Small intestine (tissue), 16 donors: ENCODE data around the gene TBC1D12. TPM values are rescaled to one million over a fixed set of nuclear protein-coding genes. Genes with fewer than 3 reads are reported as not detected.

Source experiments
- DNase-seq, 2 donors: peaks; one replicate each; pipeline versions ENCODE4 v3.0.0 to v3.0.0-alpha.2; 2013
- FAIRE-seq: peaks from 2 replicates; lab custom pipeline; 2012; peaks lifted over from hg19 to GRCh38; lab: Jason Lieb, UNC
- H3K27ac ChIP-seq, 3 donors: one replicate each; pipeline ENCODE4 v1.5.1; 2013; ENCODE audit warnings: low read length in 2 of 3, mild to moderate bottlenecking in 2 of 3, control low read depth in 1 of 3, inconsistent platforms in 1 of 3, low read depth in 1 of 3, moderate library complexity in 1 of 3
- H3K27me3 ChIP-seq, 3 donors: one replicate each; pipeline ENCODE4 v1.6.1; 2013; ENCODE audit warnings: low read length in 3 of 3, inconsistent platforms in 1 of 3; ENCODE audit not compliant: control insufficient read depth in 3 of 3, insufficient read depth in 3 of 3
- H3K36me3 ChIP-seq, 3 donors: one replicate each; pipeline ENCODE4 v1.6.1; 2013; ENCODE audit warnings: low read length in 3 of 3, inconsistent platforms in 1 of 3, low read depth in 1 of 3, mild to moderate bottlenecking in 1 of 3, moderate library complexity in 1 of 3; ENCODE audit not compliant: control insufficient read depth in 3 of 3, insufficient read depth in 2 of 3
- H3K4me1 ChIP-seq, 3 donors: one replicate each; pipeline ENCODE4 v1.6.1; 2013; ENCODE audit warnings: low read length in 2 of 3, inconsistent platforms in 1 of 3, low read depth in 1 of 3, mild to moderate bottlenecking in 1 of 3, moderate library complexity in 1 of 3; ENCODE audit not compliant: control insufficient read depth in 3 of 3, insufficient read depth in 2 of 3
- H3K4me3 ChIP-seq, 3 donors: one replicate each; pipeline ENCODE4 v1.5.1; 2013; ENCODE audit warnings: low read length in 3 of 3, control low read depth in 1 of 3, inconsistent platforms in 1 of 3, low read depth in 1 of 3, mild to moderate bottlenecking in 1 of 3, moderate library complexity in 1 of 3
- H3K9me3 ChIP-seq, 2 donors: one replicate each; pipeline ENCODE4 v1.6.1; 2013; ENCODE audit warnings: low read depth in 1 of 2, low read length in 1 of 2; ENCODE audit not compliant: control insufficient read depth in 2 of 2, insufficient read depth in 1 of 2
- WGBS, 3 donors: extraction: QIAGEN DNeasy Blood & Tissue Kit; methylation state at CpG; one replicate each; pipeline ENCODE4 v1.1.7; 2013; 5-methylcytosine and 5-hydroxymethylcytosine counted together
- long read RNA-seq, 10 donors: transcript quantifications; one replicate each; lab custom pipeline, GENCODE V29; 2026
- polyA plus RNA-seq, 4 donors: library from polyadenylated mRNA; stranded (reverse) in 3 of 4; unstranded in 1 of 4; fragments of 200-250 nt in 3 of 4; fragments of 120-200 nt in 1 of 4; gene quantifications; one replicate each; pipeline versions ENCODE4 v1.2.1 to v1.2.3, GENCODE V29; 2013
- donor health status: healthy with polysubstance abuse.
- donor health status: control.
- donor health status: control.
- donor health status: Bipolar disorder and iron deficiency.
- donor health status: healthy.

The TBC1D12 gene
- polyA plus RNA-seq = 10 to 100 TPM in 2 of 4 donors, 1 to 10 TPM in 2; 6.4 to 17.7 (median 13.3) TPM
- long read RNA-seq, donor 1 = 0 reads
- long read RNA-seq, donor 2, full-length matches to known transcripts = 1 of 1 reads
- long read RNA-seq, donor 2, partial matches to known transcripts = 0 of 1 reads
- long read RNA-seq, donor 2, other reads (novel, unspliced or antisense) = 0 of 1 reads
- long read RNA-seq, donor 3 = 0 reads
- long read RNA-seq, donor 4 = 0 reads
- long read RNA-seq, donor 5 = 0 reads
- long read RNA-seq, donor 6 = 0 reads
- long read RNA-seq, donor 7 = 0 reads
- long read RNA-seq, donor 8 = 0 reads
- long read RNA-seq, donor 9 = 0 reads
- long read RNA-seq, donor 10 = 0 reads

DNA sequence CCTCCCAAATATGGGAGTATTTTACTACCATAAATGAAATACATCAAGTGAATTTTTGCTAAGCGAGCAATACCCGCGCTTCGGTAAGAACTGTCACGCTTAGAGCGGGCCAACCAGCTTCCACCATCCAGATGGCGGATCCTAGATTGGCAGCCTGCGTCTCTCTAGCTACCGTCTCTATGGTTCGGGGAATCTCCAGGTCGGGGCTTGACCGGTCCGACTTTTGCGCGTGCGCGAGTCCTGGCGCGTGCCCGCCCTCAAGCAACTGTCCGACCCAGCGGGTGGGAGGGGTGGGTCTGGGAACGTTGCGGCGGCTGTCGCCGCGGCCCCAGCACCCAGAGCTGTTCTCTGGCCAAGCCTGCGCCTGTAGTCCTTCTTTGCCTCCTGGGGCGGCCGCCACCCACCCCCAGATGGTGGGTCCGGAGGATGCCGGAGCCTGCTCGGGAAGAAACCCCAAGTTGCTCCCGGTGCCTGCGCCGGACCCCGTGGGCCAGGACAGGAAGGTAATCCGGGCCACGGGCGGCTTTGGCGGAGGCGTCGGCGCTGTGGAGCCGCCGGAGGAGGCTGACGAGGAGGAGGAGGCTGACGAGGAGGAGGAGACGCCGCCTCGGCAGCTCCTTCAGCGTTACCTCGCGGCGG is at the start of gene TBC1D12:
TSS of gene TBC1D12 (plus strand) at position 338 of the 639 bp plus-strand sequence. CDS start at position 411, 73 bp downstream.
- Histone ChIP-seq H3K27me3 (no peaks in the 10 kb centered on the region), H3K4me1 (peaks cover 0 to 4% (median 0%) of the 10 kb centered on the region in 3 donors), H3K27ac (peak within 1 kb of the TSS; percentile 92 to 98 (median 97)), H3K4me3 (peak within 1 kb of the TSS; percentile 79 to 99 (median 88)), H3K36me3 (no peaks in the 10 kb centered on the region), H3K9me3 (no peaks in the 10 kb centered on the region)
- FAIRE-seq (no peak), DNase-seq (peak; percentile 95 to 97)
- WGBS, 3 donors = 0 to 1% (median 1%) methylated on average over 36 to 56 of the region's 56 CpGs

DNA sequence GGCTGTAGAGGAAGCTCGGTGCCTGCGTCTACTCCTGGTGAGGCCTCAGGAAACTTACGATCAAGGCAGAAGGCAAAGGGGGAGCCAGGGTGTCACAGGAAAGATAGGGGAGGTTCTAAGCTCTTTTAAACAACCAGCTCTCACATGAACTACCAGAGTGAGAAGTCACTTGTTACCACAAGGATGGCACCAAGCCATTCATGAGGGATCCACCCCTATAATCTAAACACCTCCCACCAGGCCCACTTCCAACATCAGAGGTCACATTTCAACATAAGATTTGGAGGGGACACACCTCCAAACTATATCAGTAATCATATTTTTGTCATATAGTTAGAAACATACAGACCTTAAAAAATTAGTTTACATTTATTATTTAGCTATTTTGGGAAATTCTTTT is 49.0 kb upstream of the TBC1D12 start:
- no peak overlapping the region for H3K4me3 ChIP-seq
- no peak overlapping the region for H3K27ac ChIP-seq
- FAIRE-seq (no peak), DNase-seq (no peak)
- H3K27me3 ChIP-seq = no peaks in the 10 kb centered on the region
- 94 to 96% (median 95%) methylated on average over 3 of the region's 3 CpGs for WGBS, 3 donors
- no peaks in the 10 kb centered on the region for H3K9me3 ChIP-seq
- no peaks in the 10 kb centered on the region for H3K4me1 ChIP-seq
- peaks cover 4 to 17% (median 6%) of the 10 kb centered on the region in 3 donors for H3K36me3 ChIP-seq

DNA sequence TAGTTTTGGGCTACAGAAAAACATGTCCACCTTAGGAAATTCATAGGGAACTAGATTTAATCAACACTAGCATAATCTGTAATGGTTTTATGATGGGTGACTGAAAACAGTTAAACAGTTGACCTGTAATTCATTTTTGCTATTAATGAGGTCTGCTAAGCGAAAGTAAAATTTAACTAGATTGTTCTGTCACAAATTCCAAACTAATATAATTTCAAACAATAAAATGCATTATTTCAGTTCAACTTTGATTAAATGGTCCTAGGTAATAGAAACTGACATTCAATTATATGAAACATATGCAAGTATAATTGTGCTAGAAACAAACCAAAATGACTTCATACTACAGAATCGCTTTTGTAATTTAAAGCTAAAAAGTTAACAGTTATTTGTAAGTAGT is 46.5 kb upstream of the TBC1D12 start:
- H3K9me3 ChIP-seq = no peaks in the 10 kb centered on the region
- H3K27me3 ChIP-seq = no peaks in the 10 kb centered on the region
- no peaks in the 10 kb centered on the region for H3K4me1 ChIP-seq
- H3K36me3 ChIP-seq = peaks cover 0 to 12% (median 4%) of the 10 kb centered on the region in 3 donors
- no peak overlapping the region for H3K4me3 ChIP-seq
- no peak for DNase-seq
- no peak overlapping the region for H3K27ac ChIP-seq
- no peak for FAIRE-seq
- 89 to 94% (median 91%) methylated on average over 2 of the region's 2 CpGs for WGBS, 3 donors

DNA sequence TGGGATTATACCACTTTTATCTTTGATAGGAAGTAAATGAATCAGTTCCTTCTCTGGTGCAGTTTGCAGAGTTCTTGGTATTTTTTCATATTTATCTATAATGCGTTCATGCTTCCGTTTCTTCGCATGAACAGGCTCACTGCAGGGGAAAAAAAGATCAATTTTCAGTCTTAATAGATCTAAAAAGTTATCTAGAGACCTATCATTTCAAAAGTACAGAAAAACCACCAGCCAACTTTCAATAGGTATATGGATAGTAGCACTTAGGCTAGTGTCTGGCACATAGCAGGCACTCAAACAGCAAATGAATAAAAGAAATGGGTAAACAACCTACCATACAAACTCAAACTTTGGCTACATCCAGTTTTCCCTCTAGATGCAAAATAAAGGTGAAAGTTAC is 45.1 kb upstream of the TBC1D12 start:
- H3K4me3 ChIP-seq = no peak overlapping the region
- DNase-seq (no peak), FAIRE-seq (no peak)
- peaks cover 0 to 5% (median 5%) of the 10 kb centered on the region in 3 donors for H3K4me1 ChIP-seq
- no peaks in the 10 kb centered on the region for H3K9me3 ChIP-seq
- no peak overlapping the region for H3K27ac ChIP-seq
- 47 to 48% (median 47%) methylated on average over 3 of the region's 3 CpGs for WGBS, 3 donors
- H3K36me3 ChIP-seq = peaks cover 0 to 9% (median 2%) of the 10 kb centered on the region in 3 donors
- no peaks in the 10 kb centered on the region for H3K27me3 ChIP-seq

DNA sequence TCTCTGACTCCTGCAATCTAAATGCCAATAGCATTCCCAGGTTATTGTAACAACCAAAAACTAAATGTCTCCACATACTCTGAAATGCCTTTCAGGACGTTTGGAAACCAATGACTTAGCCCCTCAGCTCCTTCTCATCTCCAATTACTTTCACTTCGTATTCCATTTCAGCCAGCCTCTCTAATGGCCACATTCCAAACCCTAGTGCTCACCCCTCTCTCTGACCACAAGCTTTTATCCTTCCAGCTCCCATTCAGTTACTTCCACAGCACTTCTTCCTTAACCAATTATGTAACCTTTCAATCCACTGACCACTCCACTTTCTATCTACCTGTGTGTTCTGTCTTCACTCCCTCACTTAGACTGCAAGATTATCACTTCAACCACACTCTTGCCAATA is 43.9 kb upstream of the TBC1D12 start:
- 62 to 74% (median 65%) methylated on average over 2 of the region's 2 CpGs for WGBS, 3 donors
- no peak for DNase-seq
- no peak overlapping the region for H3K27ac ChIP-seq
- H3K4me1 ChIP-seq = peaks cover 0 to 8% (median 5%) of the 10 kb centered on the region in 3 donors
- no peak overlapping the region for H3K4me3 ChIP-seq
- no peaks in the 10 kb centered on the region for H3K9me3 ChIP-seq
- no peaks in the 10 kb centered on the region for H3K27me3 ChIP-seq
- peaks cover 0 to 6% (median 2%) of the 10 kb centered on the region in 3 donors for H3K36me3 ChIP-seq
- FAIRE-seq = no peak

DNA sequence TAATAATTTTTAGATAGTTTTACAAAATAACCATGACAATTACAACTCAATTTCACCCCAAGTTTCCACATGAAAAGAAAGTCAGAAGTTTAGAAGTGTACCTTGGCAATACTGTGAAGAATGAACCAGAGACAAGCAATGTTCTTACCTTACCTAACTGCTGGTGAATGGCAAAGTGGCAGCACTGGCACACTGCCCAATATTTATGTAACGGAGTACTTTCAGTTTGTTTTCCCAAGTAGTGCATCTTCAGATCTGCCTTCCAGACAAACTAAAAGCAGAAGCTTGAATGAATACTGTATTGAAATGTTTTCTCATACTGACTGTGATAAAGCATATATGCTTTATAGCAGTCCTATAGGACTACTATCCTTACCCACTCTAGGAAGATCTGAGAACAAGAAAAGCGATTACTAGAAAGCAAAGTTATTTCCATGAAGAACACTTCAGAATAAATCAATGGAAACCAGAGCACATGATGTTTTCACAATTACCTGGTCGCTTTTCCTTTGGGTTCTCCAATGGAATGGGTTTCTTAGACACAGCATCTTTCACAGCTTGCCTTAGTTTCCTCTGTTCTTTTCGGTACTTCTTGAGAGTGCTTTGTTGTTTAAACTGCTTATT is 41.1 kb upstream of the TBC1D12 start:
- Histone ChIP-seq H3K27me3 (peaks cover 0 to 2% (median 0%) of the 10 kb centered on the region in 3 donors), H3K36me3 (peaks cover 0 to 6% (median 0%) of the 10 kb centered on the region in 3 donors), H3K27ac (no peak overlapping the region), H3K4me1 (peaks cover 0 to 8% (median 5%) of the 10 kb centered on the region in 3 donors), H3K9me3 (no peaks in the 10 kb centered on the region), H3K4me3 (no peak overlapping the region)
- FAIRE-seq = no peak
- 63 to 72% (median 66%) methylated on average over 4 of the region's 4 CpGs for WGBS, 3 donors
- peak; percentile 20 to 67 for DNase-seq

DNA sequence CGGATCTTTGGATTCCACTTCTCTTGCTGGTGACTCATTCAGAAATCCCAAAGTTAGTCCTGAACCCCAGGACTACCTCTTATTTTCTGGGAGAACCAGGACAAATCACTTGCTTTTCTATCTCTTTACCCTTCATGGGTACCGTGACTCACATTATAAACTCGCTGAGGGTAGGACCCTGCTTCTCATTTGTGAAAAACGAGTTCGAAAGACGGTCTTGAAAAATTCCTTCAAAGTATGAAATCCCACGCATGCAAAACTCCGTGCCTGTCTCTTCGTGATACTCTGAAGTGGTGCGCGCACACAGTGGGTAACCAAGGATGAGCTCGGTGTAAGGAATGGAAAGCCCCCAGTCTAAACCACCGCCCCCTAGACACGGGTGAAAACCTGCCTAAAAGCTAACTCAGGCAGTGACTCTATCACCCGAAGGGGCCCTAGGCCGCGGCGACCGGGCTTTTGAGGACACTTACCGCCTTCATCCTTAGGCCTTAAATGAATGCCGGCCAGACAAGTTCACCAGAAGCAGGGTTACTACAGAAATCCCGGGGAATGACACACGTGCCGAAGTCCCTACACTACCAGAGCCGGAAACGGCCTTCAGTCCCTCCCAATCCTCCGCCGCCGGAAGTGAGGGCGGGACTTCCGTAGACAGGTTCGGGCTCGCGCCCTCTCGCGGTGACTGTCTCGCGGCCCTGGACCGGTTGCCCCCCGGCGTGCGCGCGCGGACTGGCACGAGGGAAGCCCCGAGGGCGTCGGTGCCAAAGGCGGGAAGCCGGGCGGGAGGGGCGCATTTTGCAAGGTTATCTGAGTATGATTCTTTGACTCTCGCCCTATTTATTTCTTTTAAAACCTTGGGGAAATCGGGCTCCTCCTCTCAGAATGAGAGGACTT is 39.7 kb upstream of the TBC1D12 start, which contains the start of gene NOC3L:
TSS of gene NOC3L (minus strand) at position 580 of the 891 bp plus-strand sequence. CDS start at position 479, 101 bp downstream.
- WGBS, 3 donors = 0% methylated on average over 55 of the region's 55 CpGs
- Histone ChIP-seq H3K27me3 (peaks cover 0 to 2% (median 0%) of the 10 kb centered on the region in 3 donors), H3K4me1 (peaks cover 0 to 8% (median 5%) of the 10 kb centered on the region in 3 donors), H3K9me3 (no peaks in the 10 kb centered on the region), H3K36me3 (peaks cover 0 to 6% (median 0%) of the 10 kb centered on the region in 3 donors), H3K4me3 (peak within 1 kb of the TSS; percentile 52 to 81 (median 71)), H3K27ac (peak within 1 kb of the TSS; percentile 55 to 76 (median 65))
- DNase-seq (peak; percentile 96 to 97), FAIRE-seq (no peak)
